Natural killer cell (primary cell): ENCODE measurements around the gene ANKRD52. TPM values are rescaled to one million over a fixed set of nuclear protein-coding genes. Genes with fewer than 3 reads are reported as not detected.

Experiments used
- ATAC-seq, 3 donors: fragments of 150-1000 bp in 2 of 3; fragments of 200-7000 bp in 1 of 3; cut with Tn5 transposase; 1 replicate in 1 of 3; 2 replicates in 2 of 3; pipeline ENCODE4 v1.10.0; 2021; ENCODE audit warnings: mild to moderate bottlenecking in 2 of 3, moderate library complexity in 2 of 3
- DNase-seq, 2 donors: peaks; one replicate each; pipeline versions ENCODE4 v3.0.0 to v3.0.0-alpha.2; 2013 to 2021; ENCODE audit warnings: mixed read lengths in 1 of 2
- H3K27ac ChIP-seq: one replicate; pipeline ENCODE4 v1.5.1; 2013; ENCODE audit warnings: mild to moderate bottlenecking, low read length
- H3K27me3 ChIP-seq: one replicate; pipeline ENCODE4 v1.6.1; 2013; ENCODE audit warnings: low read length; ENCODE audit not compliant: control insufficient read depth, insufficient read depth
- H3K36me3 ChIP-seq: one replicate; pipeline ENCODE4 v1.6.1; 2013; ENCODE audit warnings: low read length; ENCODE audit not compliant: control insufficient read depth, insufficient read depth
- H3K4me1 ChIP-seq: one replicate; pipeline ENCODE4 v1.6.1; 2013; ENCODE audit warnings: low read length; ENCODE audit not compliant: control insufficient read depth, insufficient read depth
- H3K4me3 ChIP-seq: one replicate; pipeline ENCODE4 v1.5.1; 2013; ENCODE audit warnings: low read length
- H3K9me3 ChIP-seq: one replicate; pipeline ENCODE4 v1.6.1; 2013; ENCODE audit warnings: low read length; ENCODE audit not compliant: control insufficient read depth, insufficient read depth
- H3K27ac Mint-ChIP-seq, 2 donors: one replicate each; pipeline ENCODE4 v1.8.0; 2022; ENCODE audit warnings: mild to moderate bottlenecking in 2 of 2, mixed read lengths in 2 of 2, moderate library complexity in 1 of 2
- H3K27me3 Mint-ChIP-seq, 2 donors: one replicate each; pipeline ENCODE4 v1.8.0; 2022; ENCODE audit warnings: low read depth in 2 of 2, mixed read lengths in 2 of 2
- H3K36me3 Mint-ChIP-seq: one replicate; pipeline ENCODE4 v1.8.0; 2022; ENCODE audit warnings: mixed read lengths
- H3K4me1 Mint-ChIP-seq, 2 donors: one replicate each; pipeline ENCODE4 v1.8.0; 2022; ENCODE audit warnings: mixed read lengths in 2 of 2
- H3K4me3 Mint-ChIP-seq: one replicate; pipeline ENCODE4 v1.8.0; 2022; ENCODE audit warnings: mild to moderate bottlenecking, moderate library complexity, mixed read lengths
- H3K9me3 Mint-ChIP-seq, 2 donors: one replicate each; pipeline ENCODE4 v1.8.0; 2022; ENCODE audit warnings: mixed read lengths in 2 of 2
- CTCF ChIP-seq: fragments of 200-600 bp; IDR thresholded peaks from one replicate; pipeline ENCODE4 v1.8.0; 2022; ENCODE audit warnings: antibody characterized with exemption
- whole genome bisulfite sequencing: methylation state at CpG from one replicate; pipeline ENCODE4 v1.1.7; 2013; ENCODE audit warnings: missing lambda C conversion rate; ENCODE audit not compliant: insufficient coverage; 5-methylcytosine and 5-hydroxymethylcytosine counted together
- intact Hi-C: fragments of 100-400 bp; cut with micrococcal nuclease; formaldehyde crosslinking; loops from one replicate; pipeline ENCODE4 v1.14.2; 2022
- total RNA-seq, 4 donors: library from RNA; stranded (reverse); fragments of 120-200 nt in 1 of 4; gene quantifications; one replicate each; pipeline versions ENCODE4 v1.2.3 to v1.2.4, GENCODE V29; 2013 to 2022

ANKRD52 gene
- total RNA-seq, 3 donors from 2014 or later (not counting 1 experiment from before 2014, with no cell fraction given): 34.1 to 52.2 (median 51.4) TPM

GRCh38 chr12:56304276-56304675, 46.1 kb upstream of the ANKRD52 start:
- H3K36me3 Mint-ChIP-seq: no peaks in the 10 kb centered on the region
- Histone ChIP-seq H3K36me3 (peaks cover 19% of the 10 kb centered on the region), H3K4me1 (peaks cover 20% of the 10 kb centered on the region), H3K27me3 (no peaks in the 10 kb centered on the region), H3K4me3 (no peak overlapping the region), H3K27ac (no peak overlapping the region), H3K9me3 (no peaks in the 10 kb centered on the region)
- H3K27me3 Mint-ChIP-seq: no peaks in the 10 kb centered on the region
- intact Hi-C loops: no loop called here
- WGBS: 100% methylated on average over 3 of the region's 3 CpGs
- no peak overlapping the region for H3K27ac Mint-ChIP-seq
- no peaks in the 10 kb centered on the region for H3K9me3 Mint-ChIP-seq
- no peak overlapping the region for H3K4me3 Mint-ChIP-seq
- DNase-seq: no peak
- H3K4me1 Mint-ChIP-seq: peaks cover 25 to 26% of the 10 kb centered on the region in 2 donors
- no peak for ATAC-seq
- TF ChIP-seq CTCF: no peak

- H3K4me1 ChIP-seq: peaks cover 34% of the 10 kb centered on the region
- intact Hi-C loops: loop anchor here (1.0 to 2.0 kb wide), 4 partner anchors 15 to 182 kb away; partner anchors contain the start of genes COQ10A and ZC3H10
- DNase-seq (no peak), ATAC-seq (no peak)
- Mint-ChIP-seq H3K36me3 (no peaks in the 10 kb centered on the region), H3K4me3 (peak overlapping the region; percentile 93), H3K27ac (peak overlapping the region; percentile 97 to 98), H3K27me3 (no peaks in the 10 kb centered on the region), H3K9me3 (no peaks in the 10 kb centered on the region), H3K4me1 (peaks cover 55 to 56% of the 10 kb centered on the region in 2 donors)
- no peaks in the 10 kb centered on the region for H3K27me3 ChIP-seq
- H3K4me3 ChIP-seq: peak overlapping the region; percentile 72
- no peak for TF ChIP-seq CTCF
- peaks cover 5% of the 10 kb centered on the region for H3K36me3 ChIP-seq
- H3K27ac ChIP-seq: peak overlapping the region; percentile 88
- 66% methylated on average over 21 of the region's 21 CpGs for WGBS
- no peaks in the 10 kb centered on the region for H3K9me3 ChIP-seq
Measured at GRCh38 chr12:56300644-56301464, 42.7 kb upstream of the ANKRD52 start.

GRCh38 chr12:56299853-56300643, 41.9 kb upstream of the ANKRD52 start, which contains the start of gene CS:
CS (minus strand) TSS chr12:56300330; CDS start chr12:56300201, 129 bp downstream.
- Mint-ChIP-seq H3K27me3 (no peaks in the 10 kb centered on the region), H3K4me1 (peaks cover 55 to 56% of the 10 kb centered on the region in 2 donors), H3K4me3 (peak within 1 kb of the TSS; percentile 93), H3K27ac (peak within 1 kb of the TSS; percentile 97 to 98), H3K36me3 (no peaks in the 10 kb centered on the region), H3K9me3 (no peaks in the 10 kb centered on the region)
- Histone ChIP-seq H3K4me3 (peak within 1 kb of the TSS; percentile 72), H3K36me3 (peaks cover 5% of the 10 kb centered on the region), H3K4me1 (peaks cover 34% of the 10 kb centered on the region), H3K9me3 (no peaks in the 10 kb centered on the region), H3K27me3 (no peaks in the 10 kb centered on the region), H3K27ac (peak within 1 kb of the TSS; percentile 88)
- no peak for TF ChIP-seq CTCF
- WGBS: under 1% methylated on average over 63 of the region's 63 CpGs
- ATAC-seq (peak; percentile 95 to 99 (median 96)), DNase-seq (peak; percentile 98 to 99)
- intact Hi-C loops: loop anchor here (1.0 to 2.0 kb wide), 4 partner anchors 16 to 181 kb away; partner anchors contain the start of genes COQ10A and ZC3H10
